SH-SY5Y (cell line): ENCODE measurements around the gene CYP8B1.
A peak's percentile ranks its signal among the peaks of the same experiment; 100 is the strongest.

Source experiments
- GATA2 ChIP-seq: IDR thresholded peaks from 2 replicates; pipeline ENCODE4 v1.6.1; 2011; ENCODE audit warnings: mild to moderate bottlenecking, low read depth, low read length
- GATA3 ChIP-seq: IDR thresholded peaks from 2 replicates; pipeline ENCODE4 v1.6.1; 2011; ENCODE audit warnings: low read depth, mild to moderate bottlenecking, low read length, moderate library complexity

Gene CYP8B1

DNA sequence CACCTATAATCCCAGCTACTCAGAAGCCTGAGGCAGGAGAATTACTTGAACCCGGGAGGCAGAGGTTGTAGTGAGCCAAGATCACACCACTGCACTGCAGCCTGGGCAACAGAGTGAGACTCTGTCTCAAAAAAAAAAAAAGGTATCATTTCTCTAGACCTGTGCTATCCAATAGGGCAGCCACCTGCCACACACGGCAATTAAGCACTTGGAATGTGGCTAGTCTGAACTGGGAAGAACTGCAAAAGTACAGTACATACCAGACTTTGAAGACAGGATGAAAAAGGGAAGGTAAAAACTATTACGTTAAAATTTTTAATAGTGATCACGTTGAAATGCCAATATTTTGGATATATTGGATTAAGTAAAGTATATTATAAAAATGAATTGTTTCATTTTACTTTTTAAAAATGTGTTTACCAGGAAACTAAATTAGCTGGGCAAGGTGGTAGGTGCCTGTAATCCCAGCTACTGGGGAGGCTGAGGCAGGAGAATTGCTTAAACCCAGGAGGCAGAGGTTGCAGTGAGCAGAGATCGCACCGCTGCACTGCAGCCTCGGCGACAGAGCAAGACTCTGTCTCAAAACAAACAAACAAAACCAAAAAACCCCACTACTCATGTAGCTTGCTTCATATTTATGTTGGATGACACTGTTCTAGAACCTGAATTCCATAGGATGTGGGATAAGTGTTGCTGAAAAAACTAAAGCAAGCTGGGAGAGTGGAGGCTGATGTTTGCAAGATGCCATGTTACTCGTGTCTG is 2.3 kb downstream of the CYP8B1 start:
- TF ChIP-seq GATA2 (no peak), GATA3 (no peak)

DNA sequence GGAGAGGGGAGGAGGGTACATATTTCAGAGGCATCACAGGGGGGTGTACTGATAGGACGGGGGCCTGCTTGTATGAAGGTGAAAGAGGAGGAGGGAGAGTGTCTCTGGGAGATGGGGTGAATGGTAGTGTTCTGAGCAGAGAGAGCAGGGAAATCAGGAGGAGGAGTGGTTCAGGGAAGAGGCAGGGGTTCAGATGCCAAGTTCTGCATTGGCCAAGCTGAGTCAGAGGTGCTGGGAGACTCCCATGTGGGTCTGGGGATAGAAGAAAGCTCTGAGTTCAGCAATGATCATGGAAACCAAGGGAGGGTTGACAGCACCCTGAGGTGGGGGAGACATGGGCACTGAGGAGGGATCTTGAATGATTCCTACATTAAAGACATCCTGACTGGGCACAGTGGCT is 3.0 kb downstream of the CYP8B1 start:
- no peak for TF ChIP-seq GATA3
- TF ChIP-seq GATA2, result no peak

DNA sequence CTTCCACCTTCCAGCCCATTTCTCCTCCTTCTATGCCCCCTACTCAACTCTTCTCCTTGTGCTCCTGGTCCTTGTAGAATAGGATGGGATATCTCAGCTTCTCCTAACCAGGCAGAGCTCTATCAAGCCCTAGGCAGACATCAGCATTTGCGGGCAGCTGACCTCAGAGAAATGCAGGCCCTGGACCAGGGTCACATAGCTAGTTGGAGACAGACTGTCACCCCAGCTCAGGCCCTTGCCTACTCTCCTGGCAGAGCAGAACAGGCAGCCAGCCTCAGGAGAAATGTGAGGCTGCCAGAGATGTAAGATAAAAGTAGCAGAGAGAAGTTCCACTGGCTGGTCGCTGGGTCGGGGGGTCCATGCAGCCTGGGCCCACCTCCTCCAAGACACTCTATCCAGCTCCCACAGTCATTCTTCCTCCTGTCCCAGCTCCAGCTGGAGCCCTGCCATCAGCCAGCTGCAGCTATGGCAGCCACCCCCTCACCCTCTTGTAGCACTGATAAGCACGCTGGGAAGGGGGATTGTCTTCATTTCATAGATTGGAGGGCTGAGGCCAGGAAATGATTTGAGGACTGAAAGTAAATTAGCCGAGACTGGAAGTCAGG is 4.0 kb downstream of the CYP8B1 start:
- TF ChIP-seq GATA3, result no peak
- peak; percentile 85 for TF ChIP-seq GATA2

DNA sequence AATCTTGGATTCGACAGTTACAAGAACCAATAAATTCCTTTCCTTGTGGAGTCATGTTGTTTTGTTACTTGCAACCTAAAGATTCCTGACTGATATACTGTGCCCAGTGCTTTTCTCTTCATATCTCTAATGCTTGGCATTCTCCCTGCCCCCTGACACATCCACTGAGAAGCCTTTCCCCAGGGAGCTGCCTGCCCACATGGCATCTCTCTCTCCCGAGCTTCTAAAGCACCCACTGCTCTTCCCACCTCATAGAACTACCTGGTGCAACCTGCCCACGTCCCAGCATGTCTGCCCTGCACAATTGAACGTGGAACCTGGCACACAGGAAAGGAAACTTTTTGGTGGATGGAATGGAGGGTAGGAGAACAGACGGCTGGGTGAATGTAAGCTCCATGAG is 6.8 kb downstream of the CYP8B1 start:
- TF ChIP-seq GATA2, result no peak
- TF ChIP-seq GATA3, result no peak

DNA sequence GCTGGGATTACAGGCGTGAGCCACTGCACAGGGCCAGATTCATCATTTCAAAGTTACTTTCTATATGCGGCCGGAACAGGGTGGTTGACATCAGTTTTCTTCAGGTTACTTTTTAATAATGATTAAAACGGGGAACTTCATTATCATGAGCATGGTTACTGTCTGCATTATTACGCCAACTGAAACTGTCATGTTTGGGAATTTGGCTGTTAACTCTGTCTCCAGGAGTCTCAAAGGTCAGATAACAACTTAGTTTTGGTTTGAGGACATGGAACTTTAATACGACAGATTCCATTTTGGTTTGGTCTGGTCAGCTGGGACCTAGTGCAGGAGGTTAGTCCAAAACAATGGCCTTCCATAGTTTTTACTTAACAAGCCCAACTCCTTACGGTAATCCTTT is 8.5 kb downstream of the CYP8B1 start:
- TF ChIP-seq GATA3 (no peak), GATA2 (no peak)

DNA sequence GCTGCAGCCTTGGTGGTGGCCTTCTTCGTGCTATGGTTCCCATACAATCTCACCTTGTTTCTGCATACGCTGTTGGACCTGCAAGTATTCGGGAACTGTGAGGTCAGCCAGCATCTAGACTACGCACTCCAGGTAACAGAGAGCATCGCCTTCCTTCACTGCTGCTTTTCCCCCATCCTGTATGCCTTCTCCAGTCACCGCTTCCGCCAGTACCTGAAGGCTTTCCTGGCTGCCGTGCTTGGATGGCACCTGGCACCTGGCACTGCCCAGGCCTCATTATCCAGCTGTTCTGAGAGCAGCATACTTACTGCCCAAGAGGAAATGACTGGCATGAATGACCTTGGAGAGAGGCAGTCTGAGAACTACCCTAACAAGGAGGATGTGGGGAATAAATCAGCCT is 10.4 kb downstream of the CYP8B1 start:
- TF ChIP-seq GATA2 (no peak), GATA3 (no peak)

DNA sequence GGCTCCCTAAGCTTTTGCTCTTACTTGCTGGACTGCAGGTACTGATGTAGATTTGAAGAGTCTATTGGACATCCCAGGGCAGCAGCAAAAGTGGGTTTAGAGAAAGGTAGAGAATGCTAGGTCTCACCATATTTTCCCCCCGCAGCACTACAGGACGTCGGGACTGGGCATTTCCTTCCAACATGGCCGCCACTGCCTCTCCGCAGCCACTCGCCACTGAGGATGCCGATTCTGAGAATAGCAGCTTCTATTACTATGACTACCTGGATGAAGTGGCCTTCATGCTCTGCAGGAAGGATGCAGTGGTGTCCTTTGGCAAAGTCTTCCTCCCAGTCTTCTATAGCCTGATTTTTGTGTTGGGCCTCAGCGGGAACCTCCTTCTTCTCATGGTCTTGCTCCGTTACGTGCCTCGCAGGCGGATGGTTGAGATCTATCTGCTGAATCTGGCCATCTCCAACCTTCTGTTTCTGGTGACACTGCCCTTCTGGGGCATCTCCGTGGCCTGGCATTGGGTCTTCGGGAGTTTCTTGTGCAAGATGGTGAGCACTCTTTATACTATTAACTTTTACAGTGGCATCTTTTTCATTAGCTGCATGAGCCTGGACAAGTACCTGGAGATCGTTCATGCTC is 11.2 kb downstream of the CYP8B1 start:
- TF ChIP-seq GATA3, result no peak
- no peak for TF ChIP-seq GATA2

DNA sequence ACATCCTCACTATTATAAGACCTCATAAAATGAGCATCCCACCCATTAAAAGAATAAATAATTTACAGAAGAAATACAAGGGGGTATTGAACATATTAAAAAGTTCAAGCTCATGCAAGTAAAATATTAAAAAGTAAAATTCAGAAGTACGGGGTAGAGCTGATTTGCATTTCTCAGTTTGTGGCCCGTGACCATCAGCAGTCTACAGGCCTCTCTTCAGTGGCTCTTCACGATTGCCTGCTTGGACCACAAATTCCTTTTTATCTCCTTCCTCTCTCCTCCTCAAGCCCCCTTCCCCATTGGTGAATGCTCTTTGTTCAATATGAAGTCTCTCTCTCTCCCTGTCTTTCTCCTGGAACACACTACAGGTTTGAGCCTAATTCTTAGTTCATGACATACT is 19.1 kb downstream of the CYP8B1 start:
- TF ChIP-seq GATA2 (no peak), GATA3 (no peak)

DNA sequence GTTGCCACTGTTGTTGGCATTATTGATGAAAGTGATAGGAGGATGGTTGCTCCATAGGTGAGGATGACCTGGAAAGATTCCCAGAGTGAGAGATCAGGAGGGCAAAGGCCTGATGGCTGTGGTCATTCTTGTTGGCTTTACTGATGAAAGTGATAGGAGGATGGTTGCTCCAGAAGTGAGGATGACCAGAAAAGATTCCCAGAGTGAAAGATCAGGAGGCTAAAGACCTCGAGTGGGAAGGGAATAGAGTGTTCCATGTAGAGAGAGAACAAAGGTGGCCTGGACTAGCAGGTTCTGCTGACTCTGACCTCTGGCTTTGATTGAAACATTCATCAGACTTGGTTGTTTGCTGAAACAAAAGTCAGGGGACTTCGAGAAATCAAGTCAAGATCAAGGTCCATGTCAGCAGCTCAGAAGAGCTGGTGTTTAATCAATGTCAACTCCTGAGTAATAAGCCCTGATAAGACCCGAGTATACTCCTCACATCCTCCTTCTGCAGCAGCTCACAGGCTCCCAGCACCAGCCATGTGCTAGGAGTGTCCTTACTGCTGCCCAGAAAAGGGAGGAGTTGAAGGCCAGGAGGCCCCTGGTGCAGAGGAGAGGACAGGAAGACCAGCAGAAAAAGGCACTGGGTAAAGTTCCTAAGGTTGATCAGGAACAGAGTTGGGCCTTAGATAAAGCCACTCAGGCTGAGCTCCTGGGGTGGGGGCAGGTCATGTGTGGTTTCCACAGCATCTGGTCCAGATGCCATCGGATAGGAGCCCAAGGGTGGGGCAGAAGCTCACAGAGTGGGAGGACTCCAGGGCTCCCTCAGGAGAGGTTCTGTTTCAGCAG is 19.9 kb downstream of the CYP8B1 start:
- TF ChIP-seq GATA2, result no peak
- no peak for TF ChIP-seq GATA3

DNA sequence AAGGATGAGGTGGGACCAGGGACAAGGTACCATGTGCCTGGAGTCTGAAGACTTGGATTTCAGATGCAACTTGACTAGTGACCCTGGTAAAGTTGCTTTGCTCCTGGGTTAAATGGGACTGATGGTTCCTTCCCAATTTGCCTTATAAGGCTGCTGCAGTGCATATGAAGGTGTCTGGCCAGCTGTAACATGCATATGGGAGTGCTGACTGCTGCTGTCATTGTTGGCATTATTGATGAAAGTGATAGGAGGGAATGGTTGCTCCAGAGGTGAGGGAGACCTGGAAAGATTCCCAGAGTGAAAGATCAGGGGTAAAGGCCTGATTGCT is 20.5 kb downstream of the CYP8B1 start:
- TF ChIP-seq GATA3 (no peak), GATA2 (no peak)

DNA sequence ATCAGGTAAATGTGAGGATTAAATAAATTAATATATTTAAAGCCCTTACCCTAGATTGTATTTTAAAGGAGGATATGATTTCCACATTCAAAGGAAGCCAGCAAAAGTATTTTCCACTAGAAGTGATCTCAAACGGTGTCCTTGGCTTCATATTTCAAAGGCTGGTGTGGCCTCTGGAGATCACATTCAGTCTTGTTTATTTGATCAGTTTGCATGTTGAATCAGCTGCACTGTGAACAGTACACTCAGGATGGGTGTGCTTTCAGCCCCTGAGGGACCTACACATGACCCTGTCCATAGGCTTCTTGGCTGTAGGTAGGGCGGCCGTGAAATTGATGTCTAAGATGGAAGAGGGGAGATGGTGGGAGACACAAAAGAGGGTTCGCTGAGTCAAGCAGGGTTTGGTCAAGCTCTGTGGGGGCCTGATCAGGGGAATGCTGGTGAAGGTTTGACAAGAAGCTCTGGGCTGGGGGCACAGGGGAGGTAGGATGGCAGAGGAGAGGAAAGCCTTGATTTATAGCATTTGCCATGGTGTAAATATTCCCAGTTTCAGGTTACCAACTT is 21.9 kb downstream of the CYP8B1 start:
- TF ChIP-seq GATA3 (no peak), GATA2 (no peak)

DNA sequence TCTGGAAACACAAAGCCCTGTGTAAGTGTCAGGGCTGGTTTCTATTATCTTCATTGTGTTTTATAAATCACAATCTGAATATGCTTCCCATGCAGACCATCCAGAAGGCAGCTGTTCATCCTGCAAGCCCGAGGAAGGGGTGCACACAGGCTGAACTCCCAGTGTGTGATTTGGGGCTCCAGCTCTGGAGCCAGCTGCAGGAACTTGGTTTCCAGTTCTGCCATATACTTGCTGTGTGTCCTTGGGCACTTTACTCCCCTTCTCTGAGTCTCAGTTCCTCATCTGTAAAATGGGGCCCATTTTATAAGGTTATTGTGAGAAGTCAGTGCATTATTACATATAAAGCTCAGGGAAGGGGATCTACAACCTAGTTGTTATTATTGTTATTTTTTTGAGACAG is 22.6 kb downstream of the CYP8B1 start:
- TF ChIP-seq GATA2 (no peak), GATA3 (no peak)

DNA sequence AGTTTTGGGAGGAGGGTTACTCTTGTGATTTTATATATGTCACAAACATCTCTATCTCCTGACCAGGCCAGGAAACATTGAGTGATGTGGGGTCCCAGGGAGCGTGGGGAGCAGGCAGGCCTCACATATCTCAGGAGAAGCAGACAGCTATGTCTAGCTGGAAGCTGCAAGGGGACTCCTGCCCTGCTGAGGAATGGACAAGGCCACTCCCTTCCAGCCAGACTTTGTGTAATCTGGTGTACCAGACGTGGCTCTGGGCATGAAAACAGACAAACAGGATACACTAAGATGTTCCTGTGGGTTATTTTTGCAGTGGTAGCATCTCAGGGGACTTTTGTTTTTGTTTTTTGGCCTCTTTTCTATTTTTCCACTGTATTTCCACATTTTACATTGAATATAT is 23.2 kb downstream of the CYP8B1 start:
- TF ChIP-seq GATA3 (no peak), GATA2 (no peak)

DNA sequence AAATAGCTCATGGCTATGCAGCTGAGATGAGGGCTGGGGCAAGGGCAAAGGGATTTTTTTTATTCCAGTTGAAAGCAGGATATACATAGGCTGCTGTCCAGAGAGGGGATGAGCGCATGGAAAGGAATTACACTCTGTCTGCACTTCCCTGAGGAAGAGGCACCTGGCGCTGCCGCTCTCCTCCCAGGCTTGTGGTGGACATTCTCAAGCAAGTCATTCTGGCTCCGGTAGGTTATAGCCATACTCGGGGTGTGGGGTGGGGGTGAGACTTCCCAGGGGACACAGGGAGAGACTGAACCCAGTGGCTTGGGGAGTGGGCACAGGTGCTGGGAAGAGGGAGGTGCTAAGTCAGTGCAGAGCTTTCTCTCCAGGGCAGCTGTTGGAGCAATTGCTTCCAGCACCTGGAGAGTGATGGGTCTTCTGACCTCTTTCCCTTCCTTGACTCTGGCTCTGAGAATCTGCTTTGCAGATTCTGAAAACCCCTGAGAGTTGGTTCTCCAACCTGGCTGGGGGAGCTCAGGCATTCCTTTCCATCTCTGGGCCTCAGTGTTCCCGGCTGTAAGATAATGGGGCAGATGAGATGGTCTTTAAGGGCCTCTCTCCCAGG is 24.3 kb downstream of the CYP8B1 start:
- no peak for TF ChIP-seq GATA2
- no peak for TF ChIP-seq GATA3
